Adipose tissue (tissue), 3 donors: ENCODE measurements around the gene B9D1. TPM values are rescaled to one million over a fixed set of nuclear protein-coding genes. Genes with fewer than 3 reads are reported as not detected.

Source experiments
- H3K27ac ChIP-seq: one replicate; pipeline ENCODE4 v1.5.1; 2013; ENCODE audit warnings: low read depth, low read length
- whole genome bisulfite sequencing, 3 donors: extraction: QIAGEN DNeasy Blood & Tissue Kit; methylation state at CpG; one replicate each; pipeline ENCODE4 v1.1.7; 2013; 5-methylcytosine and 5-hydroxymethylcytosine counted together
- polyA plus RNA-seq, 3 donors: library from polyadenylated mRNA; stranded (reverse); fragments of 200-250 nt; gene quantifications; one replicate each; pipeline ENCODE4 v1.2.3, GENCODE V29; 2013
- donor health status: healthy with polysubstance abuse.
- donor health status: Bipolar disorder and iron deficiency.
- donor health status: healthy.

The B9D1 gene, protein sequence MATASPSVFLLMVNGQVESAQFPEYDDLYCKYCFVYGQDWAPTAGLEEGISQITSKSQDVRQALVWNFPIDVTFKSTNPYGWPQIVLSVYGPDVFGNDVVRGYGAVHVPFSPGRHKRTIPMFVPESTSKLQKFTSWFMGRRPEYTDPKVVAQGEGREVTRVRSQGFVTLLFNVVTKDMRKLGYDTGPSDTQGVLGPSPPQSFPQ
- polyA plus RNA-seq: 10 to 100 TPM in 1 of 3 donors, 1 to 10 TPM in 2; 8.1 to 10.6 (median 8.8) TPM

DNA sequence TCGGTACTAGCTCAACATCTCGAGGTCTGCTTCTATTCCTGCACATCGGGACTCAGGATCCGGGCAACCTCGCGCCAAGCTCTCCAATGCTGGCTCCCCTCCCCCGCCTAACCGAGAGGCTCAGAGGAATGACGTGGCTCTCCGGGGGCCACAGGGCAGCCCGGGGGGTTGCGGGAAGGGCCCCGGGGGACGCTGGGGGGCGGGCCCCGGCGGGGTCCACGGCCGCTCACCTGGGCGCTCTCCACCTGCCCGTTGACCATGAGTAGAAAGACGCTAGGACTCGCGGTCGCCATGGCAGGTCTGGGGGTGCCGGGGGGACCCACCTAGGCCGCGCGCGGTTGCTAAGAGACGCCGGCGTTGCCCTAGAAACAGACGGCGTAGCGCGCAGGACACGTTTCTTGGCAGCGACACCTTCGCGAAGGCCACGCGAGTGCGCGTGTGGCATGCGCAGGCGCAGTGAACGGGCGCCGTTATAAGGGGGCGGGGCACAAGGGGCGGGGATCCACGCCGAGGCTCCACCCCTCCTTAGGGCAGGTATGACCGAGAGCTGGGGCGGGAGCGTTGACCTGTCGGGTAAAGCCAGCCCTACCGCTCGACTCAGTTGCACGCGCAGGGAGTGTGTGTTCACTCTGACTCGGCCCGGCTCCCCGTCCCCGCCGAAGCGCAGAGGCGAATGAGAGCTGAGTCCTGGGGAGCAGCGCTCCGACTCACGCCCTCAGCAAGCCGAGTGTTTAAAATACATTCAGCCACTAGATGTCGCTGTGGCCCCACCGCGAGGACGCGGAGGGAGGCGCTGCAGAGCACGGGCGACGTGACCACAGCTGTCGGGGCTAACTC lies at the start of gene B9D1:
TSS of gene B9D1 (minus strand) at position 447 of the 837 bp plus-strand sequence. CDS start at position 293, 154 bp downstream.
- WGBS, 3 donors: 0 to 1% (median 1%) methylated on average over 82 to 83 of the region's 83 CpGs
- H3K27ac ChIP-seq: no peak within 1 kb of the TSS

DNA sequence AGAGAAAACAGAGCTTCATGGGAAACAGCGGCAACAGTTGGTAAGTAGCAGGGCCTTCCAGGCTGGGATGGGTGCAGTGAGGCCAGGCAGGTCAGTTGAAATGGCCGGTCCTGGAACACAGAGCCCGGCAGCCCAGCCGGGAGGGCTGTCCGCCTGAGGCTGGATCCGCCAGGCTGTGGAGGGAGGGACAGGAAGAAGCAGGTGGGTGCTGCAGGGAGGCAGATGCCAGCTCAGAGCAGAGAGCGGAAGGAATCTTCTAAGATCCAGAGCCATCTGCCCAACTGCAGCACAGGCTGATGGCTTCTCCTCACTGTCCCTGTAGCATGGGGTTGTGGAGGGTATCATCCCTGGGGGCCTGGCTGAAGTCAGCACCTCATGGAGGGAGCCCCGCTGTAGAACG lies 49.1 kb upstream of the B9D1 start:
- no peak overlapping the region for H3K27ac ChIP-seq
- WGBS, 3 donors: 63 to 76% (median 66%) methylated on average over 8 to 9 of the region's 9 CpGs

DNA sequence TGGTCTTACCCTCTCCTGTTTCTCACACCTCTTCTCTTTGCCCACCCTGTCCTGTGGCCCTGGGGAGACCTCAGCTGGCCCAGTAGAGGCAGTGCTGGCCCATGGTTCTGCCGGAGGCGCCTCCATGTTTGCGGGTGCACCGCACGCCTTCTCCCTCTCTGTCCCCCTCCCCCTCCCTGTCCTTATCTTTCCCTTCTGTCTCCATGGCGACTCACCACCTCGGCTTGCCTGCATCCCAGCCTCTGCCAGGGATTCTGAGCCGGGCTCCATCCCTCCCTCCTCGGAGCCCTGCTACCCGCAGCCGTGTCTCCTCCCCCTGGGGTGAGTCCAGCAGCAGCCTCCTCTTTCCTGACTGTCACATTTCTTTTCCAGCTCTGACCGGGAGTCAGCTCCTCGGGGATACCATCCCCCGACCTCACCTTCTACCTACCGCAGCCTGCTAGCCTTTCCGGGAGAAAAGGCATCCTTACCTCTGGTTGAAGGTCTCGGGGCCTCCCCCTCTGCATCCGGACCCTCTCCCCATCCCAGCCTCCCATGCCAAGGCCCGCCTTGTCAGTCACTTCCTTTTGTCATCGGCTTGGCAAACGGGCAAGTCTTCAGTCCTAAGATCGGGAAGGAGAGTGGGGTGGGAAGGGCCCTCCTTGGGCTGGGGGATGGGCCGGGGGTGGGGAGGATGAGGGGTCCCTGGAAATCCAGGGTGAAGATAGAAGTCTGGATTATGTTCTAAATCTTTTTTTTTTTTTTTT lies 48.5 kb upstream of the B9D1 start, which contains the start of gene RNF112:
TSS of gene RNF112 (plus strand) at position 358 of the 746 bp plus-strand sequence. CDS start at position 535, 177 bp downstream.
- WGBS, 3 donors: 25 to 34% (median 33%) methylated on average over 23 of the region's 23 CpGs
- no peak within 1 kb of the TSS for H3K27ac ChIP-seq

DNA sequence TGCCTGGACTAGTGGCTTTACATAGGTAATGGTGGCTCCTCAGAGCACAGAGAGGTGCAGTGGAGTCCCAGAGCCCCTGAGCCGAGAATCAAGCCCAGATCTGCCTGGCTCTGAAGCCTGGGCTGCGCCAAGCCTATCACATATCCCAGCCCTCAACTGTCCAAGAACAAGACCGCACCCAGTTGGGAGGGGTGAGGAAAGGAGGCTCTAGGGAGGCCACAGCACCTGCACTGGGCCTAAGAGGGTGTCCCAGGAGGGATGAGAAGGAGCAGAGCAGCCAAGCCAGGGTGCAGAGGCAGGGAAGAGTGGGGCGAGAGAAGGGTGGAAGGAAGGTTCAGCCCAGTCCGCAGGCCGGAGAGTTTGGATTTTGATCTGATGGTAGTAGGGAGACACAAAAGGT lies 47.6 kb upstream of the B9D1 start:
- no peak overlapping the region for H3K27ac ChIP-seq
- 86 to 94% (median 93%) methylated on average over 6 of the region's 6 CpGs for WGBS, 3 donors

DNA sequence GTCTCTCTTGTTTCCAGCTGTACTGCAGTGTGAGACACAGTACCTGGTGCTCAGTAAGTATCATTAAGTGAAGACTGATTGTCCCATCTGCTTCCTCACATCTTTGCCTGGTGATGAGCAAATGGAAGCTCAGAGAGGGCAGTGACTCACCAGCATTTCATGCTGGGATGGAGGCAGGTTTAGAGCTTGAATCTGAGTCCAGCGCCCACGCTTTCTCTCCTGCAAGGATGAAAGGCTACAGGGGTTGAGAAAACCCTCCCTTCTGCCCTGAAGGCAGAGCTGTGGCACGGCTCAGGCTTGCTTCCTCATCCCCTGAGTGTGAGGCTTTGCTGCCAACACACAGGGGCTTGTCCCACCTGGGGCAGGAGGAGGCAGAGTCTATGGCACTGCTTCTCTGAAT lies 47.0 kb upstream of the B9D1 start:
- 79 to 86% (median 80%) methylated on average over 3 of the region's 3 CpGs for WGBS, 3 donors
- no peak overlapping the region for H3K27ac ChIP-seq

DNA sequence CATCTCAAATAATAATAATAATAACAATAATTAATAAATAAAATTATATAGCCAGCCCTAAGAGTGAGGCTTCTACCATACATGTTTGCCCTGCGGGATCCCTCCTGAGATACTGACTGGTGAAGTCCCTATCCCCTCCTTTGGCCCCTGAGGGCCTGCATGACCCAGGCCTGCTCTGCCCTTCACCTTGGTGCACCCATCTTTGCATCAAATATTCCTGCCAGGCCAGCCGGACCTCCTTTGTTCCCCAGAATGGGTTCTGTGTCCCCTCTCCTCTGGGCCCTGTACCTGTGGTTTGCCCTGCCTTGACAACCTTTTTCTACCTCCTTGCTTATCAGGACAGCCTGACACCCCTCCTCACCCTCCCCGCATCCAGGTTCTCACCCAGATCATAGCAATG lies 46.5 kb upstream of the B9D1 start:
- 90 to 96% (median 96%) methylated on average over 3 of the region's 3 CpGs for WGBS, 3 donors
- H3K27ac ChIP-seq: no peak overlapping the region

DNA sequence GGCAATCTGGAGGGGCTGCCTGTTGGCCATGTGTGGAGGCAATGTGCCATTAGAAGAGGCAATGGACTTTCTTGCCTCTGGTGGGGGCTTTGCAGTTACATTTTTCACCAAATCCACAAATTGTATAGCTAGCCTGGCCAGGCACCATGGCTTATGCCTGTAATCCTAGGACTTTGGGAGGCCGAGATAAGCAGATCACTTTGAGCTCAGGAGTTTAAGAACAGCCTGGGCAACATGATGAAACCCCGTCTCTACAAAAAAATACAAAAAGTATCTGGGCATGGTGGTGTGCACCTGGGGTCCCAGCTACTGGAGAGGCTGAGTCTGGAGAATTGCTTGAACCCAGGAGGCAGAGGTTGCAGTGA lies 45.8 kb upstream of the B9D1 start:
- WGBS, 3 donors: 93 to 98% (median 93%) methylated on average over 2 of the region's 2 CpGs
- H3K27ac ChIP-seq: no peak overlapping the region

DNA sequence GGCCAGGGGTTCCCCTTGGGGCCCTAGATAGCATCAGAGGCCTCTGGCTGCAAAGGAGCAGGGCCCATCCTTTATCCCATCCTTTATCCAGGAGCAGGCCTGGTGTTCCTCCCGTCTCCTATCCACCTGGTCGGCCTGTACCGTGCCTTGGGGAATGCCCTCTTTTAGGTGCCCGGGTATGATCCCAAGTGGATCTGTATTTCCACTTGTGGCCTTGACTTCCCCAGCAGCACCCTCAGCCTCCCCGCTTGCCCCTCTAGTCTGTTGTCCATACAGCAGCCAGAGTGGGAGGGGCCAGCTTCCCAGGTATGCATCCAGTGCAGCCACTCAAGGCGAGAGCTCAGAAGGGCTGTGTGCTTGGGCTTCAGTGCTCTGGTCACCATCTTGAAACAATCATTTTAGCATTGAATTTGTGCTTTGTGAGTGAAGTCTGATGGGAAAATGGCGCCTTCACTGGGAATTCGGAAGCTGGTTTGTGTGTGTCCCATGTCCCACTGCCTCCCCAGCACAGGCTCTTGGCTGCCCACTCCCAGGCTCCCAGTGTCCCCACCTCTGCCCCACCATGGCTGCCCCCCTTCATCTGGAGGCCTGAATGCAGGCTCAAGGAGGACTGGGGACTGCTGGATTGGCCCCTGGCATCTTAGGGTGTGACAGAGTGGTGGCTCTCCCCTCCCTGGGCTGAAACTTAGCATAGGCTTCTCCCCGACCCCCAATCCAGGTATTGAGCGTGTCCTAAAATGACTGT lies 45.2 kb upstream of the B9D1 start:
- 96 to 97% (median 97%) methylated on average over 10 of the region's 10 CpGs for WGBS, 3 donors
- H3K27ac ChIP-seq: no peak overlapping the region

DNA sequence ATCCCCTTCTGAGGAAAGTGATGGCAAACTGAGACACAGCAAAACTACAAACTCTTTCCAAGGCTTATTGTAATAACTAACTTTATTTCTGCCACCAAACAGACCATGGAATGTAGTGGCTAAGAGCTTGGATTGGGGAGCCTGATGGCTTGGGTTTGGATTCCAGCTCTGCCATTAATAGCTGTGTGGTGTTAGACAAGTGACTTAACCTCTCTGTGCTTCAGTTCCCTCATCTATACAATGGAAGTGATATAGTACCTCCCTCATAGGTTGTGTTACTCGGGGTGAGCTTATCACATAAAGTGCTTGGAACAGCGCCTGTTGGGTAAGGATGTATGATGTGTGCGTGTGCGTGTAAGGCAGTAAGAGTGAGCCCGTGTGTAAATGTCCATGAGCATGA lies 42.6 kb upstream of the B9D1 start:
- no peak overlapping the region for H3K27ac ChIP-seq
- WGBS, 3 donors: 93 to 94% (median 94%) methylated on average over 5 of the region's 5 CpGs

DNA sequence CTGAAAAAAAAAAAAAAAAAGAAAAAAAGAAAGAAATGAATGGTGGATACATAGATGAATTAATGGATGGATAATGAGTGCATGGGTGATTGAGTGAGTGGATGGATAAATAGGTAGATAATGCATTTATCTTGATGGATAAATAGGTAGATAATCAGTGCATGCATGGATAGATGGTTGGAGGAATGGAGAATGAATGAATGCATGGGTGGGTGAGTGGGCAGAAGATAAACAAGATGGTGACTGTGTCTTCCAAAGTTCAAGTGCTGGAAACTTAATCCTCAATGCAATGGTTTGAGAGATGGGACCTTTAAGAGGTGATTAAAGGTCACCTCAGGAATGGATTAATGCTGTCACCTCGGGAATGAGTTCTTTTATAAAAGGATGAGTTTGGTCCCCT lies 41.7 kb upstream of the B9D1 start:
- no peak overlapping the region for H3K27ac ChIP-seq
- 73 to 82% (median 80%) methylated on average over 1 of the region's 1 CpG for WGBS, 3 donors

DNA sequence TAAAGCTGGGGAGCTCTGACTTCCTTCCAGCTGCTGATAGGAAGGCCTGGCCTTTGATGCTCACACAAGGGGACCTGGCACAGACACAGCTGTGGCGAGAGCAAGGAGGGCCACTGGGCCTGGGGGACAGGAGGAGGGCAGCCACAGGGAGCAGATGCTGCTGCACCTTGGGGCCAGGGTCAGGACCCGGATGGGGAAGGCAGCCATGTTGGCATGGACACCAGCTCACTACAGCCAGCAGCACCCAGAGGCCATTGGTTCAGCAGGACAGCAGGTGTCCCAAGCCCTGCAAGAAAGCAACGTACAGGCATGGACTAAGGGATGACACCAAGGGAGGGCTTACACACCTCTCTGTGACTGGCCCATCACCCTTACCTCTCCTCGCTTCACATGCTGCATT lies 40.5 kb upstream of the B9D1 start:
- 79 to 93% (median 93%) methylated on average over 4 of the region's 4 CpGs for WGBS, 3 donors
- H3K27ac ChIP-seq: no peak overlapping the region

DNA sequence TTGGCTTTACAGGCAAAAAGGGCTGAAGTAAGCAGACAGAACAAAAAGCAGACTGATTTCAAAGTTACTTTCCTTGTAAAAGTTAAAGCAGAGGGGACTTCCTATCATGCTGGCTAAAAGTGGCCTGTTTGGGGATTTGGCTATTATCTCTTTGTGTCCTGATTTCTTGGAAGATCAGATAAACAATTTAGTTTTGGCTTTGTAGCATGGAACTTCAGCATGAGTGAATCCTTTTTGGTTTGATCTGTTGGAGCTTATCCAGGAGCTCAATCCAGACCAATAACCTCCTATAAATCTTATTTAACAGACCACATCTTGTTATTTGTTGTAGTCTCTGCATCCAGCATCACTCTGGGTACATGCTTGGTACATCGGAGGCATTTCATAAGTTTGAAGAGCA lies 39.6 kb upstream of the B9D1 start:
- H3K27ac ChIP-seq: no peak overlapping the region
- 83 to 95% (median 83%) methylated on average over 1 of the region's 1 CpG for WGBS, 3 donors

DNA sequence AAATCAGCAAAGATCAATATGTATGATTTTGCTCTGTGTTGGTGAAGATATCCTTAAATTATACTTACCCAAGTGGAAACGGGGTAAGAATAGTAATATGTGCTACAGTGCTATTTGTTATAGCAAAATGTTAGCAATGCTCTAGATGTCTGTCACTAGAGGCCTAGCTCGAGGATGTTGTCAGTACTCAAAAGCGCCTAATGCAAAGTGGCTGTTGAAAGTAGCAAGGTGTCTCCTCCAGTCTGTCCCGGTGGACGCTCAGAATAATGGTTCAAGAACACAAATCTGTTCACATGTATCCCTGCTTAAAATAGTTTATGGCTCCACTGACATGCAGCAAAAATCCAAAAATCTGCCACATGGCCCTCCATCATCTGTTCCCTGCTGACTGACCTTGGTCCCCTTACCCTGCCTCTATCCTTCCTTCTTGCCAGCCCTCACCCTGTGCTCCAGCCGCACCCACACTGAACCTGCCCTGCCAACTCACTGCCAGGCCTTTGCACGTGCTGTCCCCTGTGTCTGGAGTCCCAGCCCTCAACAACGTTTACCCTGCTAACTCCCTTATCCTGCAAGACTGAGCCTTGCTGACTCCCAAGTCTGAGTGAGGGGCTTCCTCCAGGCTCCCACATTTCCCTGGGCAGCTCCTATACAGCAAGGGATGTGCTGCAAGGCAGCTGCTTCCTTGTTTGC lies 38.9 kb upstream of the B9D1 start:
- no peak overlapping the region for H3K27ac ChIP-seq
- 78 to 90% (median 79%) methylated on average over 8 of the region's 8 CpGs for WGBS, 3 donors

DNA sequence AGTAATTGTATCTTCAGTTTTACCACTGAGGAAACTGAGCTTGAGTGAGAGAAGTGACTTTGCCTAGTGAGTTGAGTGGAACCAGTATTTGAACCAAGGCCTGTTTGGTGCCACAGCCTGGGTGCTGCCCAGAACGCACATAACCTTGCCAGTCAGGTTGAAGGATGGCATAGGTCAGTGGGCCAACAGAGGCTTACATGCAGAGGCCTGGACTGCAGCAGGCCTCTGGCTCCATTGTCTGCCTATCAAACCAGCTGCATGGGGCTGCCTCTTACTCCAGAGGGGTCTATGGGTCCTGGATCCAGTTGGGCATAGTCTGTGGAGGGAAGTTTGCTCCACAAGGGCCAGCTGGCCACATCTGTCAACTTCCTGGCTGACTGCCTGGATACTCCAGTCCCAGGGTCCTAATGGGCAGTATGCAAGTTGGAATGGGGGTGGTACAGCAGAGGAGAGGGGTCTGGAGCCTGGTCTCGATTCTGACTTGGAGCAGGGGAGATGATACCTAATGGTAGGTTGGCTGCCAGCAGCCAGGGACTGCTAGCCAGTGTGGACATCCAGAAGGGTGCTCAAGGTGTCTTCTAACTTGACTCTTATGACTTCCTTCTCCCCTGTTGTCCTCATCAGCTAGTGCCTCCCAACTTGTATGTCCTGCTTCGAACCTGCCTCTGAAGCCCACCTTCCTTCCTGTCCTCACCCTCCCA lies 37.4 kb upstream of the B9D1 start:
- WGBS, 3 donors: 87 to 91% (median 89%) methylated on average over 3 of the region's 3 CpGs
- H3K27ac ChIP-seq: no peak overlapping the region

DNA sequence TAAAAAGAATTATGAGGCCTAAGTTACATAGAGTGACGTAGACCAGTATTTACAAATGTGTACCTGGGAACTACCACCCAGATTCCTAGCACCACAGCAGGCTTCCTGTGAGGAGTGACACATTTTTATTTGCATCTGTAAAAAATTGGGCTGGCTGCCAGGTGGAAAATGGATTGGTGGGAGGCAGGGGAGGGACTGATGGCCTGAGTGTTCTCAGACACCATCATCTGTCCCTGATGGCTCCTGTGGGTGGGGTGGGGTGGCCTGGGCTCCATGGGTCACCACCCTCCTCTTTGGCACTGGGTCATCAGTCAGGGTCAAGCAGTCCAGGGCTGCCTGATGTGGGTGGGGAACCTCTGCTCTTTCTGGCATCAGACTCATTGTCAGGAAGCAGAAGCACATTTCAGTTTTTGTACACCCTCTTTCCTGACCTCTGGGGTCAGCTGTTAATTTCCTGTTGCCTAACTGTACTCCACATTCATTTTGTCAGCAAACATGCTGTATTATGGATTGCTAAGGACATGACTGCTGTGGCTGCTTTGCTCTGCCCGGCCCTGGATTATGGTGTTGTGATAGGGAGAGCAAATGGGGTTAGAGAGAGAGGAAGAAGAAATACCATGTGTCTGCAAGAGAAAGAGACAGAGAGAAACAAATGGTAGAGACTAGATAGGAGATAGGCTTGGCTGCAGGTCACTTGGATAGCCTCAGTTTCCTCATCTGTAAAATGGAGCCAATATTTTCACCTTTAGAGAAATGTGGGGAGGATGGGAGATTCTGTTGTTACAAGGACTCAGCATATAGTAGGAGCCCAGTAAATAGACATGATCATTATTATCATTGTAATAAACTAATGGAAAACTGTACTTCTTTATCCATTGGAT lies 36.0 kb upstream of the B9D1 start:
- WGBS, 3 donors: 25 to 73% (median 35%) methylated on average over 2 of the region's 2 CpGs
- H3K27ac ChIP-seq: no peak overlapping the region

DNA sequence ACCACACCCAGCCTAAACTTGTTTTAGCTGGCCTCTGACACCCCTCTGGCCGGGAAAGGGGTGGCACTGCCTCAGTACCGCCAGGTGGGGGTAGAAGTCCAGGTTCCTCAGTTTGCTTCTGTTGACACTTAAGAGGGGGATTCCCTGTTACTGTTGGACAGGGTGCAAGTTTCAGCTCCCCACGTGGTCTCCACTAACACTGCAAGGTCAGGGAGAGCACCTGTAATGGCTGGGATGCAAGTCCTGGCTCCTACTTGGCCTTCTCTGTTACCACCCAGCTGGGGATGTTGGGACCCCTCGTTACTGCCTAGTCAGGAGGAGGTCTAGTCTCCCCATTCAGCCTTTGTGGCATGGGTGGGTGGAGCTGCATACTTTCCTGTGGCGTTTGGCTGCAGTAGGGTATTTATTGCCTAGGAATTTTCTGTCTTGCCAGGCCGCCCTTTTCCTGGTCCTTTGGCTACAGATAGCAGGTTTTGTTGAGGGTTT lies 35.1 kb upstream of the B9D1 start:
- WGBS, 3 donors: 56 to 70% (median 70%) methylated on average over 6 of the region's 6 CpGs
- no peak overlapping the region for H3K27ac ChIP-seq
